CD14-positive monocyte (primary cell): ENCODE measurements around the gene MIOX. TPM values are rescaled to one million over a fixed set of nuclear protein-coding genes. Genes with fewer than 3 reads are reported as not detected.

ENCODE experiments used
- DNase-seq, 3 donors: peaks; one replicate each; pipeline ENCODE4 v3.0.0-alpha.2; 2011 to 2022
- H2AFZ ChIP-seq: 2 replicates; pipeline ENCODE4 v1.6.0; 2012; ENCODE audit warnings: mild to moderate bottlenecking, low read depth, low read length, inconsistent platforms; ENCODE audit not compliant: insufficient read depth, poor library complexity, severe bottlenecking
- H3K27ac ChIP-seq, 2 donors: 1 replicate in 1 of 2; 2 replicates in 1 of 2; pipeline ENCODE4 v1.5.1; 2012 to 2013; ENCODE audit warnings: low read length in 2 of 2, control low read depth in 1 of 2, inconsistent platforms in 1 of 2, low read depth in 1 of 2, mild to moderate bottlenecking in 1 of 2
- H3K27me3 ChIP-seq, 2 donors: one replicate each; pipeline versions ENCODE4 v1.6.0 to v1.6.1; 2011 to 2013; ENCODE audit warnings: low read length in 2 of 2; ENCODE audit not compliant: control insufficient read depth in 2 of 2, insufficient read depth in 2 of 2
- H3K36me3 ChIP-seq, 2 donors: replicated peaks in 1 of 2; 1 replicate in 1 of 2; 2 replicates in 1 of 2; pipeline versions ENCODE4 v1.5.1 to v1.6.1; 2012 to 2013; ENCODE audit warnings: low read length in 2 of 2, control low read depth in 1 of 2, inconsistent platforms in 1 of 2, mild to moderate bottlenecking in 1 of 2; ENCODE audit not compliant: insufficient read depth in 2 of 2, control insufficient read depth in 1 of 2
- H3K4me1 ChIP-seq, 2 donors: 1 replicate in 1 of 2; 2 replicates in 1 of 2; pipeline versions ENCODE4 v1.5.1 to v1.6.1; 2012 to 2013; ENCODE audit warnings: low read length in 2 of 2, control low read depth in 1 of 2, inconsistent platforms in 1 of 2, mild to moderate bottlenecking in 1 of 2, moderate library complexity in 1 of 2; ENCODE audit not compliant: insufficient read depth in 2 of 2, control insufficient read depth in 1 of 2
- H3K4me2 ChIP-seq: replicated peaks from 2 replicates; pipeline ENCODE3; 2012; ENCODE audit warnings: low read length, moderate library complexity, mild to moderate bottlenecking; ENCODE audit not compliant: poor library complexity, severe bottlenecking; ENCODE audit errors: extremely low read depth
- H3K4me3 ChIP-seq, 3 experiments: fragments of 200-600 bp in 1 of 3; sonication (generic) in 1 of 3; replicated peaks in 1 of 3; 1 replicate in 2 of 3; 2 replicates in 1 of 3; pipeline ENCODE4 v1.5.1; 2011 to 2013; ENCODE audit warnings: low read length in 3 of 3, mild to moderate bottlenecking in 3 of 3, control low read depth in 2 of 3, low read depth in 2 of 3, inconsistent platforms in 1 of 3, moderate library complexity in 1 of 3
- H3K79me2 ChIP-seq: 2 replicates; pipeline ENCODE4 v1.6.0; 2012; ENCODE audit warnings: mild to moderate bottlenecking, control low read depth, inconsistent platforms, low read length, moderate library complexity; ENCODE audit not compliant: insufficient read depth
- H3K9ac ChIP-seq: 2 replicates; pipeline ENCODE4 v1.6.0; 2017; ENCODE audit warnings: low read length, mild to moderate bottlenecking; ENCODE audit not compliant: insufficient read depth, poor library complexity, severe bottlenecking
- H3K9me3 ChIP-seq, 2 donors: replicated peaks in 1 of 2; 1 replicate in 1 of 2; 2 replicates in 1 of 2; pipeline versions ENCODE4 v1.5.1 to v1.6.1; 2012 to 2013; ENCODE audit warnings: low read length in 2 of 2, control low read depth in 1 of 2; ENCODE audit not compliant: control insufficient read depth in 1 of 2, insufficient read depth in 1 of 2
- H4K20me1 ChIP-seq: 2 replicates; pipeline ENCODE4 v1.6.0; 2012; ENCODE audit warnings: mild to moderate bottlenecking, low read length, control low read depth, moderate library complexity; ENCODE audit not compliant: insufficient read depth
- H3K27ac Mint-ChIP-seq, 7 donors: one replicate each; pipeline ENCODE4 v1.8.0; 2020; ENCODE audit warnings: mild to moderate bottlenecking in 7 of 7, mixed read lengths in 7 of 7, moderate library complexity in 6 of 7, inconsistent platforms in 2 of 7
- H3K27me3 Mint-ChIP-seq, 3 donors: one replicate each; pipeline ENCODE4 v1.8.0; 2021 to 2022; ENCODE audit warnings: low read depth in 3 of 3, mild to moderate bottlenecking in 3 of 3, mixed read lengths in 3 of 3, moderate library complexity in 3 of 3, inconsistent platforms in 1 of 3
- H3K36me3 Mint-ChIP-seq, 2 donors: one replicate each; pipeline ENCODE4 v1.8.0; 2020; ENCODE audit warnings: mixed read lengths in 2 of 2, inconsistent platforms in 1 of 2, mild to moderate bottlenecking in 1 of 2
- H3K4me1 Mint-ChIP-seq: one replicate; pipeline ENCODE4 v1.8.0; 2020; ENCODE audit warnings: mild to moderate bottlenecking, mixed read lengths
- H3K4me3 Mint-ChIP-seq, 2 donors: one replicate each; pipeline ENCODE4 v1.8.0; 2020; ENCODE audit warnings: mild to moderate bottlenecking in 2 of 2, mixed read lengths in 2 of 2, moderate library complexity in 1 of 2
- H3K9me3 Mint-ChIP-seq, 7 donors: one replicate each; pipeline ENCODE4 v1.8.0; 2020 to 2022; ENCODE audit warnings: mixed read lengths in 7 of 7, mild to moderate bottlenecking in 6 of 7, moderate library complexity in 6 of 7, inconsistent platforms in 2 of 7
- WGBS: methylation state at CpG from one replicate; pipeline ENCODE4 v1.1.5; 2013; ENCODE audit warnings: missing lambda C conversion rate; ENCODE audit not compliant: insufficient coverage; 5-methylcytosine and 5-hydroxymethylcytosine counted together
- intact Hi-C, 2 donors: fragments of 100-400 bp; cut with micrococcal nuclease; formaldehyde crosslinking; loops; one replicate each; pipeline versions ENCODE4 v1.15.0 to v1.15.1; 2023
- polyA plus RNA-seq, 3 donors: library from polyadenylated mRNA; depleted of rRNA in 1 of 3; unstranded in 2 of 3; stranded (reverse) in 1 of 3; fragments of 300-500 nt in 2 of 3; fragments of >200 nt in 1 of 3; fragmentation: Illumina TruSeq in 2 of 3; gene quantifications; 1 replicate in 2 of 3; 2 replicates in 1 of 3; pipeline ENCODE4 v1.2.3, GENCODE V29; 2012 to 2021
- TF ChIP-seq, protein P1 (sequence below): fragments of 200-600 bp; IDR thresholded peaks from one replicate; pipeline ENCODE4 v1.8.0; 2022; ENCODE audit warnings: antibody characterized with exemption, mild to moderate bottlenecking

The MIOX gene
- polyA plus RNA-seq, 3 donors = not detected

DNA sequence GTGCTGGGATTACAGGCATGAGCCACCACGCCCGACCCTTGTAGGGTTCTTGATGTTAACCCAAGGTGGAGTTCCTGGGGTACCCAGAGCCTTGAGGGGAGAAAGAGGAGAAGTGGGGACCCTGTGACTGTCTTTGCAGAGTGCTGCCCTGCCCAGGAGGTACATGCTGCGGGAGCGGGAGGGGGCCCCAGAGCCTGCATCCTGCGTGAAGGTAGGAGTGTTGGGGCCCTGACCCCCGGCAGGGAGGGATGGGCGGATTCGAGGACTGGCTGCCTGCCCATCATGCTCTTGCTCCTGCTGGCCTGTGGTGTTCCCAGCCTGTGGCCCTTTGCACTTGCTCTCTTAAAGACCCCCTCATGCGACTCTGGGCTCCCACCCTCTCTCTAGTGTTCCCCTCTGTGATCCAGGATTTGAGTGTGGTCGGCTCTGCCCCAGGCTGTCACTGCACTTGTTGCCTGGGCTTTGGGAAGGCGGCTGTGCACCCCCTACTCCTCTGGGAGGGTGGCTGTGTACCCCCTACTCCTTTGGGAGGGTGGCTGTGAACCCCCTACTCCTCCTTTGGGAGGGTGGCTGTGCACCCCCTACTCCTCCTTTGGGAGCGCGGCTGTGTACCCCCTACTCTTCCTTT lies 34.3 kb downstream of the MIOX start:
- H3K27ac Mint-ChIP-seq = peak overlapping the region in 3 of 7 donors; percentile 24 to 71 (median 32)
- H3K4me1 Mint-ChIP-seq = peaks cover 8% of the 10 kb centered on the region
- 99% methylated on average over 10 of the region's 13 CpGs for WGBS
- DNase-seq = no peak
- Histone ChIP-seq H3K79me2 (peaks cover 32% of the 10 kb centered on the region), H3K9ac (no peak overlapping the region), H3K4me2 (no peak overlapping the region), H3K4me3 (no peak overlapping the region), H3K9me3 (no peaks in the 10 kb centered on the region), H3K36me3 (peaks cover 60 to 79% of the 10 kb centered on the region in 2 donors), H4K20me1 (peaks cover 49% of the 10 kb centered on the region), H3K4me1 (peaks cover 15 to 22% of the 10 kb centered on the region in 2 donors), H2AFZ (no peak overlapping the region), H3K27ac (no peak overlapping the region), H3K27me3 (no peaks in the 10 kb centered on the region)
- peaks cover 0 to 1% (median 0%) of the 10 kb centered on the region in 7 donors for H3K9me3 Mint-ChIP-seq
- H3K36me3 Mint-ChIP-seq = peaks cover 34 to 74% of the 10 kb centered on the region in 2 donors
- TF ChIP-seq, protein P1, sequence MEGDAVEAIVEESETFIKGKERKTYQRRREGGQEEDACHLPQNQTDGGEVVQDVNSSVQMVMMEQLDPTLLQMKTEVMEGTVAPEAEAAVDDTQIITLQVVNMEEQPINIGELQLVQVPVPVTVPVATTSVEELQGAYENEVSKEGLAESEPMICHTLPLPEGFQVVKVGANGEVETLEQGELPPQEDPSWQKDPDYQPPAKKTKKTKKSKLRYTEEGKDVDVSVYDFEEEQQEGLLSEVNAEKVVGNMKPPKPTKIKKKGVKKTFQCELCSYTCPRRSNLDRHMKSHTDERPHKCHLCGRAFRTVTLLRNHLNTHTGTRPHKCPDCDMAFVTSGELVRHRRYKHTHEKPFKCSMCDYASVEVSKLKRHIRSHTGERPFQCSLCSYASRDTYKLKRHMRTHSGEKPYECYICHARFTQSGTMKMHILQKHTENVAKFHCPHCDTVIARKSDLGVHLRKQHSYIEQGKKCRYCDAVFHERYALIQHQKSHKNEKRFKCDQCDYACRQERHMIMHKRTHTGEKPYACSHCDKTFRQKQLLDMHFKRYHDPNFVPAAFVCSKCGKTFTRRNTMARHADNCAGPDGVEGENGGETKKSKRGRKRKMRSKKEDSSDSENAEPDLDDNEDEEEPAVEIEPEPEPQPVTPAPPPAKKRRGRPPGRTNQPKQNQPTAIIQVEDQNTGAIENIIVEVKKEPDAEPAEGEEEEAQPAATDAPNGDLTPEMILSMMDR = no peak
- intact Hi-C loops = no loop called here
- H3K4me3 Mint-ChIP-seq = no peak overlapping the region
- peaks cover 0 to 2% (median 0%) of the 10 kb centered on the region in 3 donors for H3K27me3 Mint-ChIP-seq

DNA sequence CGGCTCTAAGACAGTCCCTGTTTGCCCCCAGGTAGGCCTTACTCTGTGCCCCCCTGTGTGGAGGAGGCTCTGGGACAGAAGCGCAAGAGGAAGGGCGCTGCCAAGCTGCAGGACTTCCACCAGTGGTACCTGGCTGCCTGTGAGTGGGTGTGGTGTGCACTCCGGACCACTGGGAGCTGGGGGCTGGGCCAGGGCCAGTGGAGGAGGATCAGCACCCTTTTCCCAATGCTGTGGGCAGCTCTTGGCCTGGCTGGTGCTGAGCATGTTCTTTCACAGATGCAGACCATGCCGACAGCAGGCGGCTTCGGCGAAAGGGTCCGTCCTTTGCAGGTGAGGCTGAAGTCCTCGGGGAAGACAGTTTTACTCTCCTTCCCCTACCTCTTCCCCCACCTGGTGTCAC lies 35.1 kb downstream of the MIOX start:
- peaks cover 30 to 67% of the 10 kb centered on the region in 2 donors for H3K36me3 Mint-ChIP-seq
- H3K4me2 ChIP-seq = no peak overlapping the region
- H3K9me3 ChIP-seq = no peaks in the 10 kb centered on the region
- no peak overlapping the region for H3K4me3 ChIP-seq
- no peaks in the 10 kb centered on the region for H3K27me3 ChIP-seq
- 92% methylated on average over 10 of the region's 10 CpGs for WGBS
- peaks cover 0 to 1% (median 0%) of the 10 kb centered on the region in 7 donors for H3K9me3 Mint-ChIP-seq
- no peak overlapping the region for H3K9ac ChIP-seq
- no peak overlapping the region for H3K4me3 Mint-ChIP-seq
- H3K27ac Mint-ChIP-seq = no peak overlapping the region
- peaks cover 53 to 71% of the 10 kb centered on the region in 2 donors for H3K36me3 ChIP-seq
- H3K27me3 Mint-ChIP-seq = peaks cover 0 to 2% (median 0%) of the 10 kb centered on the region in 3 donors
- intact Hi-C loops = no loop called here
- H3K4me1 ChIP-seq = peaks cover 15 to 30% of the 10 kb centered on the region in 2 donors
- H3K27ac ChIP-seq = no peak overlapping the region
- H2AFZ ChIP-seq = no peak overlapping the region
- H3K4me1 Mint-ChIP-seq = peaks cover 10% of the 10 kb centered on the region
- DNase-seq = no peak
- H3K79me2 ChIP-seq = peaks cover 28% of the 10 kb centered on the region
- H4K20me1 ChIP-seq = peaks cover 56% of the 10 kb centered on the region
- TF ChIP-seq, protein P1 = no peak
